Osteoblast (primary cell): ENCODE results near the gene EHBP1. TPM values are rescaled to one million over a fixed set of nuclear protein-coding genes. Genes with fewer than 3 reads are reported as not detected.

Experiments
- DNase-seq: peaks from one replicate; pipeline ENCODE4 v3.0.0; 2011; ENCODE audit warnings: low spot score, mixed read lengths; ENCODE audit not compliant: insufficient read length; ENCODE audit errors: missing footprints
- H2AFZ ChIP-seq: 2 replicates; pipeline ENCODE4 v1.6.0; 2011; ENCODE audit warnings: mild to moderate bottlenecking, low read length
- H3K27ac ChIP-seq: 2 replicates; pipeline ENCODE4 v1.5.1; 2011; ENCODE audit warnings: mild to moderate bottlenecking, low read depth, low read length, moderate library complexity
- H3K27me3 ChIP-seq: 2 replicates; pipeline ENCODE4 v1.6.0; 2012; ENCODE audit warnings: mild to moderate bottlenecking, control low read depth, inconsistent platforms, low read length, moderate library complexity; ENCODE audit not compliant: insufficient read depth
- H3K36me3 ChIP-seq: 2 replicates; pipeline ENCODE4 v1.5.1; 2011; ENCODE audit warnings: mild to moderate bottlenecking, low read length, control low read depth, moderate library complexity; ENCODE audit not compliant: insufficient read depth
- H3K4me1 ChIP-seq: 2 replicates; pipeline ENCODE4 v1.5.1; 2011; ENCODE audit warnings: mild to moderate bottlenecking, low read length, control low read depth, moderate library complexity; ENCODE audit not compliant: insufficient read depth
- H3K4me2 ChIP-seq: 2 replicates; pipeline ENCODE4 v1.6.0; 2011; ENCODE audit warnings: mild to moderate bottlenecking, low read length; ENCODE audit not compliant: insufficient read depth
- H3K4me3 ChIP-seq: fragments of 200-600 bp; sonication (generic); 3 replicates; pipeline ENCODE4 v1.5.1; 2012; ENCODE audit warnings: mild to moderate bottlenecking, low read length, inconsistent platforms; ENCODE audit not compliant: insufficient read depth
- H3K79me2 ChIP-seq: 2 replicates; pipeline ENCODE4 v1.6.0; 2012; ENCODE audit warnings: mild to moderate bottlenecking, low read length, control low read depth, inconsistent platforms; ENCODE audit not compliant: insufficient read depth
- H3K9me3 ChIP-seq: 2 replicates; pipeline ENCODE4 v1.5.1; 2011; ENCODE audit warnings: low read depth, low read length, control low read depth
- H4K20me1 ChIP-seq: 2 replicates; pipeline ENCODE4 v1.6.0; 2012; ENCODE audit warnings: mild to moderate bottlenecking, low read length, control low read depth; ENCODE audit not compliant: insufficient read depth
- total RNA-seq: library from RNA; depleted of rRNA; stranded (reverse); fragments of >200 nt; gene quantifications from 2 replicates; pipeline ENCODE4 v1.2.3, GENCODE V29; 2012
- TF ChIP-seq, protein P1 (sequence below): IDR thresholded peaks from 2 replicates; pipeline ENCODE4 v1.5.1; 2011; ENCODE audit warnings: mild to moderate bottlenecking, low read depth, low read length, moderate library complexity; ENCODE audit errors: extremely low read depth

EHBP1 gene
- total RNA-seq, 1 donor, result 96.3 TPM

DNA sequence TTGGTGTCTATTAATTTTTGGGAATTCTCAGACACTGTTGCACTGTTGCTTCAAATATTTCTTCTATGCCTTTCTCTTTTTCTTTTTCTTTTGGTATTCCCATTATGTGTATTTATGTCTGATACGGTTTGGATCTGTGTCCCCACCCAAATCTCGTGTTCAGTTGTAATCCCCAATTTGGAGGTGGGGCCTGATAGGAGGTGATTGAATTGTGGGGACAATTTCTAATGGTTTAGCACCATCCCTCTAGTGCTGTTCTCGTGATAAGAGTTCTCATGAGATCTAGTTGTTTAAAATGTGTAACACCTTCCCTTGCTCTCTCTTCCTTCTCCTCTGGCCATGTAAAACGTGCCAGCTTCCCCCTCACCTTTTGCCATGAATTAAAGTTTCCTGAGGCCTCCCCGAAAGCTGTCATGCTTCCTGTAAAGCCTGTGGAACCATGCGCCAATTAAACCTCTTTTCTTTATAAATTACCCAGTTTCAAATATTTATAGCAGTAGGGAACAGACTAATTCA lies 26.8 kb downstream of the EHBP1 start:
- DNase-seq, result no peak
- H3K79me2 ChIP-seq, result peaks cover 88% of the 10 kb centered on the region

DNA sequence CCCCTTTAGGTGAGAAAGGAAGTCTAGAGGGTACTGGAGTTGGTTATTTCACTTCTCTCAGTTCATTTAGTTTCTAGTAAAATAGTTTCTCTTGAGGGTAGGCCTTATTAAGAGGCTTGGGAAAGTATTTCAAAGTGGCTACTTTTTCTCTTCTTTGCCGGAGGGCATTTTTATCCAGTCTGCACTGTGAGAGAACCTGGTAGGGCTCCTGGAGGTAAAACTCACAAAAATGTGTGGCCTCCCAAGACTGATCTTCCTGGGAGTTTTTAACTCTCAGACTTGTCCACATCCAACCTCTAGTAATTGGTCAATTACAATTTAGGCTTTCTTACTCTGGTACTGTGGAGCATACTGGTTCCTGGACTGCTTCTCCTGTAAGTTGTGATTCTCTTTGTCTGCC lies 28.0 kb downstream of the EHBP1 start:
- H3K9me3 ChIP-seq, result no peaks in the 10 kb centered on the region
- H2AFZ ChIP-seq, result no peak overlapping the region
- TF ChIP-seq, protein P1, sequence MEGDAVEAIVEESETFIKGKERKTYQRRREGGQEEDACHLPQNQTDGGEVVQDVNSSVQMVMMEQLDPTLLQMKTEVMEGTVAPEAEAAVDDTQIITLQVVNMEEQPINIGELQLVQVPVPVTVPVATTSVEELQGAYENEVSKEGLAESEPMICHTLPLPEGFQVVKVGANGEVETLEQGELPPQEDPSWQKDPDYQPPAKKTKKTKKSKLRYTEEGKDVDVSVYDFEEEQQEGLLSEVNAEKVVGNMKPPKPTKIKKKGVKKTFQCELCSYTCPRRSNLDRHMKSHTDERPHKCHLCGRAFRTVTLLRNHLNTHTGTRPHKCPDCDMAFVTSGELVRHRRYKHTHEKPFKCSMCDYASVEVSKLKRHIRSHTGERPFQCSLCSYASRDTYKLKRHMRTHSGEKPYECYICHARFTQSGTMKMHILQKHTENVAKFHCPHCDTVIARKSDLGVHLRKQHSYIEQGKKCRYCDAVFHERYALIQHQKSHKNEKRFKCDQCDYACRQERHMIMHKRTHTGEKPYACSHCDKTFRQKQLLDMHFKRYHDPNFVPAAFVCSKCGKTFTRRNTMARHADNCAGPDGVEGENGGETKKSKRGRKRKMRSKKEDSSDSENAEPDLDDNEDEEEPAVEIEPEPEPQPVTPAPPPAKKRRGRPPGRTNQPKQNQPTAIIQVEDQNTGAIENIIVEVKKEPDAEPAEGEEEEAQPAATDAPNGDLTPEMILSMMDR, result no peak
- H3K27ac ChIP-seq, result no peak overlapping the region
- peaks cover 10% of the 10 kb centered on the region for H4K20me1 ChIP-seq
- no peak overlapping the region for H3K4me3 ChIP-seq
- no peaks in the 10 kb centered on the region for H3K4me1 ChIP-seq
- no peak for DNase-seq
- no peaks in the 10 kb centered on the region for H3K27me3 ChIP-seq
- H3K79me2 ChIP-seq, result peaks cover 89% of the 10 kb centered on the region
- no peaks in the 10 kb centered on the region for H3K36me3 ChIP-seq
- no peak overlapping the region for H3K4me2 ChIP-seq

More for the DNA sequence above, 26.8 kb downstream of the EHBP1 start:
- H3K9me3 ChIP-seq, result no peaks in the 10 kb centered on the region
- no peaks in the 10 kb centered on the region for H3K36me3 ChIP-seq
- no peaks in the 10 kb centered on the region for H3K4me1 ChIP-seq
- TF ChIP-seq, protein P1, result no peak
- no peak overlapping the region for H3K4me2 ChIP-seq
- peaks cover 13% of the 10 kb centered on the region for H4K20me1 ChIP-seq
- no peak overlapping the region for H3K4me3 ChIP-seq
- no peak overlapping the region for H2AFZ ChIP-seq
- no peak overlapping the region for H3K27ac ChIP-seq
- no peaks in the 10 kb centered on the region for H3K27me3 ChIP-seq

GRCh38 chr2:62736899-62737559 lies 31.5 kb downstream of the EHBP1 start:
- no peak for DNase-seq
- no peak overlapping the region for H2AFZ ChIP-seq
- no peaks in the 10 kb centered on the region for H3K9me3 ChIP-seq
- H4K20me1 ChIP-seq, result peaks cover 15% of the 10 kb centered on the region
- peaks cover 15% of the 10 kb centered on the region for H3K4me1 ChIP-seq
- TF ChIP-seq, protein P1, result no peak
- H3K79me2 ChIP-seq, result peaks cover 93% of the 10 kb centered on the region
- no peak overlapping the region for H3K27ac ChIP-seq
- H3K4me2 ChIP-seq, result no peak overlapping the region
- H3K27me3 ChIP-seq, result no peaks in the 10 kb centered on the region
- H3K4me3 ChIP-seq, result no peak overlapping the region
- no peaks in the 10 kb centered on the region for H3K36me3 ChIP-seq

- H3K4me1 ChIP-seq, result peaks cover 21% of the 10 kb centered on the region
- H2AFZ ChIP-seq, result no peak overlapping the region
- no peak overlapping the region for H3K4me3 ChIP-seq
- TF ChIP-seq, protein P1, result no peak
- no peaks in the 10 kb centered on the region for H3K27me3 ChIP-seq
- no peaks in the 10 kb centered on the region for H3K36me3 ChIP-seq
- peaks cover 92% of the 10 kb centered on the region for H3K79me2 ChIP-seq
- no peak overlapping the region for H3K27ac ChIP-seq
- H3K9me3 ChIP-seq, result no peaks in the 10 kb centered on the region
- DNase-seq, result no peak
- H4K20me1 ChIP-seq, result peaks cover 25% of the 10 kb centered on the region
- no peak overlapping the region for H3K4me2 ChIP-seq
These were observed 33.7 kb downstream of the EHBP1 start for GRCh38 chr2:62738981-62739936.
